Effector CD4-positive, alpha-beta T cell (primary cell): ENCODE measurements around the gene FRG2C.
A peak's percentile ranks its signal among the peaks of the same experiment; 100 is the strongest.
"Not testable (repeated sequence)": the region's sequence is repeated elsewhere in the genome, so short reads cannot be mapped to it uniquely, and the experiment has no call there.

Experiments
- DNase-seq: peaks from one replicate; pipeline ENCODE4 v3.0.0-alpha.2; 2020

The FRG2C gene

GRCh38 chr3:75669348-75670297, 5.5 kb downstream of the FRG2C start:
- DNase-seq, result peak; percentile 12

- DNase-seq, result not testable (repeated sequence)
Observed at GRCh38 chr3:75670298-75671286, 6.5 kb downstream of the FRG2C start.

- not testable (repeated sequence) for DNase-seq
Observed at GRCh38 chr3:75671287-75672139, 7.4 kb downstream of the FRG2C start.

GRCh38 chr3:75672140-75672775, 8.1 kb downstream of the FRG2C start:
- DNase-seq, result not testable (repeated sequence)

- not testable (repeated sequence) for DNase-seq
Observed at GRCh38 chr3:75683965-75684364, 19.8 kb downstream of the FRG2C start.

GRCh38 chr3:75687323-75687722, 23.2 kb downstream of the FRG2C start:
- DNase-seq, result no peak

GRCh38 chr3:75692061-75692460, 27.9 kb downstream of the FRG2C start:
- no peak for DNase-seq
